ENCODE measurements around the gene ATP6V0D1.

Gene ATP6V0D1

DNA sequence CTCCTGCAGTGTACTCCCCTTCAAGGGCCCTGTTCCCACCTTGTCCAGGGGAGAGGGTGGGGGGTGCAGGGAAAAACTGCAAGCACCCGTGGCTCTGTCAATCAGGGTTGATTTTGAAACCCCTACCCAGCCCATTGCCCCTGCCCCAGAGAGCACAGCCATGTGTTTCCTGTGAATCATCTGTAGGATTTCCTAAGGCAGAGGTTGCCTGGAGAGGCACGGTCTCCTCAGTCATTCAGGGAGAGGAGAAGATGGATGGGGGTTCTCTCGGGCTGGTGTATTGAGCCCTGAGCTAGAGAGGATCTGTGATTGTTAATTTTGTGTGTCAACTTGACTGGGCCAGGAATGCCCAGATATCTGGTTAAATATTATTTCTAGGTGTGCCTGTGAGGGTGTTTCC lies 5.8 kb upstream of the ATP6V0D1 start:
- TF ChIP-seq, protein P1, sequence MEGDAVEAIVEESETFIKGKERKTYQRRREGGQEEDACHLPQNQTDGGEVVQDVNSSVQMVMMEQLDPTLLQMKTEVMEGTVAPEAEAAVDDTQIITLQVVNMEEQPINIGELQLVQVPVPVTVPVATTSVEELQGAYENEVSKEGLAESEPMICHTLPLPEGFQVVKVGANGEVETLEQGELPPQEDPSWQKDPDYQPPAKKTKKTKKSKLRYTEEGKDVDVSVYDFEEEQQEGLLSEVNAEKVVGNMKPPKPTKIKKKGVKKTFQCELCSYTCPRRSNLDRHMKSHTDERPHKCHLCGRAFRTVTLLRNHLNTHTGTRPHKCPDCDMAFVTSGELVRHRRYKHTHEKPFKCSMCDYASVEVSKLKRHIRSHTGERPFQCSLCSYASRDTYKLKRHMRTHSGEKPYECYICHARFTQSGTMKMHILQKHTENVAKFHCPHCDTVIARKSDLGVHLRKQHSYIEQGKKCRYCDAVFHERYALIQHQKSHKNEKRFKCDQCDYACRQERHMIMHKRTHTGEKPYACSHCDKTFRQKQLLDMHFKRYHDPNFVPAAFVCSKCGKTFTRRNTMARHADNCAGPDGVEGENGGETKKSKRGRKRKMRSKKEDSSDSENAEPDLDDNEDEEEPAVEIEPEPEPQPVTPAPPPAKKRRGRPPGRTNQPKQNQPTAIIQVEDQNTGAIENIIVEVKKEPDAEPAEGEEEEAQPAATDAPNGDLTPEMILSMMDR (IDR thresholded peaks at IDR 0.05; ENCODE audit: insufficient read depth, low read length, missing control alignments) = no peak
- ChIA-PET CTCF (interaction anchor here (0.6 to 26.6 kb wide), 5 partner anchors 8 to 75 kb away, joined by 3 to 661 read pairs (median 5); partner anchors contain the start of gene CTCF), POLR2A (no interaction called here)
- DNase-seq (ENCODE audit: low read depth, low spot score) = no peak
- H3K4me3 ChIP-seq (ENCODE audit: low read depth, low read length) = no peak overlapping the region

- TF ChIP-seq, protein P1 (IDR thresholded peaks at IDR 0.05; ENCODE audit: insufficient read depth, low read length, missing control alignments) = no peak
- CTCF ChIA-PET = interaction anchor here (1.0 to 26.6 kb wide), 6 partner anchors 11 to 445 kb away, joined by 3 to 661 read pairs (median 6); no protein-coding TSS in a partner anchor
- DNase-seq (ENCODE audit: low read depth, low spot score) = no peak
- POLR2A ChIA-PET = no interaction called here
- no peak overlapping the region for H3K4me3 ChIP-seq (ENCODE audit: low read depth, low read length)
These were observed 3.0 kb upstream of the ATP6V0D1 start for GRCh38 chr16:67483731-67484525.

GRCh38 chr16:67483150-67483549 lies 2.2 kb upstream of the ATP6V0D1 start, which contains the start of gene AGRP:
Gene AGRP, minus strand, starts transcription at chr16:67483547. Its CDS starts 149 bp downstream, at chr16:67483398.
- TF ChIP-seq, protein P1 (IDR thresholded peaks at IDR 0.05; ENCODE audit: insufficient read depth, low read length, missing control alignments) = no peak
- DNase-seq (ENCODE audit: low read depth, low spot score) = no peak
- ChIA-PET CTCF (interaction anchor here (1.0 to 26.6 kb wide), 5 partner anchors 12 to 226 kb away, joined by 3 to 661 read pairs (median 6); no protein-coding TSS in a partner anchor), POLR2A (no interaction called here)
- H3K4me3 ChIP-seq (ENCODE audit: low read depth, low read length) = peak within 1 kb of the TSS; percentile 74

- ChIA-PET POLR2A (no interaction called here), CTCF (interaction anchor here (1.0 to 26.6 kb wide), 12 partner anchors 12 to 225 kb away, joined by 3 to 661 read pairs (median 7); partner anchors contain the start of genes CARMIL2 and RIPOR1)
- TF ChIP-seq, protein P1 (IDR thresholded peaks at IDR 0.05; ENCODE audit: insufficient read depth, low read length, missing control alignments) = no peak
- no peak for DNase-seq (ENCODE audit: low read depth, low spot score)
- peak overlapping the region; percentile 74 for H3K4me3 ChIP-seq (ENCODE audit: low read depth, low read length)
These were observed 1.4 kb upstream of the ATP6V0D1 start for GRCh38 chr16:67482233-67482924.

GRCh38 chr16:67481561-67482232 lies 740 bp upstream of the ATP6V0D1 start:
- TF ChIP-seq, protein P1 (IDR thresholded peaks at IDR 0.05; ENCODE audit: insufficient read depth, low read length, missing control alignments) = no peak
- peak overlapping the region; percentile 74 for H3K4me3 ChIP-seq (ENCODE audit: low read depth, low read length)
- CTCF ChIA-PET = interaction anchor here (0.5 to 26.6 kb wide), 31 partner anchors 10 to 559 kb away, joined by 3 to 661 read pairs (median 4); partner anchors contain the start of genes C16orf86, CARMIL2, ENKD1 and RIPOR1
- no peak for DNase-seq (ENCODE audit: low read depth, low spot score)
- POLR2A ChIA-PET = interaction anchor here (0.8 to 1.3 kb wide), 5 partner anchors 16 to 178 kb away, joined by 3 to 7 read pairs (median 4); partner anchors contain the start of gene ACD

All from AG04449 (cell line).